ENCODE measurements around the gene UBAC2. TPM values are rescaled to one million over a fixed set of nuclear protein-coding genes. Genes with fewer than 3 reads are reported as not detected.

The UBAC2 gene
- total and polyA plus RNA-seq, 9 donors: 38.7 to 87.5 (median 48.0) TPM

DNA sequence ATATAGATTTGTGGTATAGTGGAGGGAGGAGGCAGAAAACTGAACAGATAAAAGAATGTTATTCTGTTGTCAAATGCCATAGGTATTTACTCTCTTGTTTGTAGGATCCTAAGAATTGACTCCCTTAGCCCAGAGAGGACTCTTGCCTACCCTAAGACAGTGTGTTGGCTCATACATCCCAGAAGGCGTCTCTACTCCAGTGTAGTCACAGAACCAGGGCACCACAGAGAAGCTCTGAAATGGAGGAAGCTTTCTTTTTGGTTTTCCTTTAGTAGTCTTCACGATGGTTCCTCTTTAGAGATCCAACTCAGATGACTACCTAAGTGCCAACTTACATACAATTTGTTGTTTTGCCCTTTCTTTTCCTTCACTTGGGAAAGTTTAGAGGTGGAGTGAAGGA, 92.5 kb downstream of the UBAC2 start:
- Histone ChIP-seq H3K27ac (no peak overlapping the region), H3K4me1 (ENCODE audit: insufficient read depth) (no peaks in the 10 kb centered on the region), H3K36me3 (no peaks in the 10 kb centered on the region), H3K27me3 (no peaks in the 10 kb centered on the region), H3K9me3 (no peaks in the 10 kb centered on the region), H3K4me3 (no peak overlapping the region)
- no peak for DNase-seq
- WGBS, 3 donors: 94 to 99% (median 98%) methylated on average over 2 of the region's 2 CpGs
- TF ChIP-seq CTCF (IDR thresholded peaks at IDR 0.05): no peak
- no peak for TF ChIP-seq EP300 (IDR thresholded peaks at IDR 0.05)
- no peak for TF ChIP-seq POLR2A (IDR thresholded peaks at IDR 0.05)
- intact Hi-C loops (cut with DNase I): no loop called here

DNA sequence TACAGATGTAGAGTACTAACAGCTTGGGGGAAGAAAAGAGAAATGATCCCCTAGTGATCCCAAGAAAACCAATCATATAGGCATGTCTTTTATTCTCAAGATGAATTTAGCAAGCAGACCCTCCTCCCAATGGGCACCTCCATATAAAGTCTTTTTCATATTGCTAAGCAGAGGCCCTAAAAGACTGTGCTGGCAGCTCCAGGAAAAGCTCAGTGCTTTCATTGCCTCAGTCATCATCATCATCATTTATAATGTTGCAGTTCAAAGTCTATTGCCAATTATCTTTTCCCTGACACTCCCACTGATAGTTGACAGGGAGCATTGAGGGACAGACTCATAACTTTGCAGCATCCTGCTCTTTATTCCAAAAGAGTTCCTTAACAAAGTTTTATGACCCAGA, 93.5 kb downstream of the UBAC2 start:
- Histone ChIP-seq H3K27me3 (no peaks in the 10 kb centered on the region), H3K9me3 (no peaks in the 10 kb centered on the region), H3K36me3 (no peaks in the 10 kb centered on the region), H3K4me3 (no peak overlapping the region), H3K27ac (no peak overlapping the region), H3K4me1 (ENCODE audit: insufficient read depth) (no peaks in the 10 kb centered on the region)
- intact Hi-C loops (cut with DNase I): no loop called here
- TF ChIP-seq EP300 (IDR thresholded peaks at IDR 0.05): no peak
- TF ChIP-seq CTCF (IDR thresholded peaks at IDR 0.05): no peak
- TF ChIP-seq POLR2A (IDR thresholded peaks at IDR 0.05): no peak
- DNase-seq: no peak

DNA sequence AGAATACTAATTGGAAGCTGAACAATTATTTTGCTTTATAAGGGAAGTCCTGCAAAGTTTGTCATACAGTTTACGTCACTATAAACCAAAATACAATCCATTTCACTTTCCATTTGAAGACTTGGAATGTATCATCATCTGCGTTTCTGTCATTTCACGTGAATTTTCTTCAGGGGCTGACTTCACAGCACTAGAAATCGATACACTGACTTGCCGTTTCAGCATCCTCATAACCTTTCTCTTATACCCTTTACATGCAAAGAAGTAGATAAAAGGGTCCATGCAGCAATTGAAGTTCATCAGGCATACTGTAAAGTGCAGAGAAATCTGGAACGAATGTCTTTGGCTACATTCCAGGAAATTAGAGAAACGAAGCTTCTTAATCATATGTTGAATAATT, 94.3 kb downstream of the UBAC2 start:
- TF ChIP-seq POLR2A (IDR thresholded peaks at IDR 0.05): no peak
- TF ChIP-seq CTCF (IDR thresholded peaks at IDR 0.05): no peak
- TF ChIP-seq EP300 (IDR thresholded peaks at IDR 0.05): no peak
- WGBS, 3 donors: 79 to 85% (median 83%) methylated on average over 7 of the region's 7 CpGs

DNA sequence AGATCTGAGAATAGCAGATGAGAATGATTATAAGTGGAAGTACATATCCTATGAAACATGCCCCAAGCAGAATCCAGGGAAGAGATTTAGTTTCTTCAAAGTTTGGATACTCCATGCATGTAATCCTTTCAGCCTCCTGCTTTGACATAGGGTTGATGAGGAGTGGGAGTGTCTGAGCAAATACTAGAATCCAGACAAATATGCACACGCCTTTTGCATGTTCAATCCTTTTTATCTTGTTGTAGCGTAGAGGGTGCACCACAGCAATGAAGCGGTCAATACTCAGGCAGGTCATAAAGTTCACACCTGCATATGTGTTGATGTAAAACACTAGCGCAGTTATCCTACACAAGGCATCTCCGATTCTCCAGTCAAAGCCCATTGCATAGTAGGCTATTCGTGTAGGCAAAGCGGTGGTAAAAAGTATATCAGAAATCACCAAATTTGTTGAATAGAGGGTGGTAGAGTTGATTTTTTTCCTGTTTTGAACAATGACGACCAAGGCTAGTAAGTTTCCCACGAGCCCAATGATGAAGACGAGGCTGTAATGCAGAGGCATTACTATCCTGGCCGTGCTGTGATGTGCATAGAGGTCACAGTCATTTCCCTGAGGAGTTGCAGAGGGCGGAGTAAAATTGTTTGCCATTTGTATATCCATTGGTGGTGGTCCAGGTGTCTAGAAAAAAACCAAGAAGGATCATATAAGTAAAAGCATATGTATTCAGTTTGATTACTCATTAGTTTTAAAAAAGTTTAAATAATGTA, 95.0 kb downstream of the UBAC2 start:
- no peaks in the 10 kb centered on the region for H3K4me1 ChIP-seq (ENCODE audit: insufficient read depth)
- WGBS, 3 donors: 94 to 96% (median 95%) methylated on average over 12 of the region's 12 CpGs
- no peak for TF ChIP-seq CTCF (IDR thresholded peaks at IDR 0.05)
- TF ChIP-seq EP300 (IDR thresholded peaks at IDR 0.05): no peak
- no peak for TF ChIP-seq POLR2A (IDR thresholded peaks at IDR 0.05)

More for the DNA sequence above, 94.3 kb downstream of the UBAC2 start:
- H3K4me3 ChIP-seq: no peak overlapping the region
- no peaks in the 10 kb centered on the region for H3K27me3 ChIP-seq
- no peak overlapping the region for H3K27ac ChIP-seq
- no peak for DNase-seq
- H3K36me3 ChIP-seq: no peaks in the 10 kb centered on the region
- H3K9me3 ChIP-seq: no peaks in the 10 kb centered on the region
- no peaks in the 10 kb centered on the region for H3K4me1 ChIP-seq (ENCODE audit: insufficient read depth)
- intact Hi-C loops (cut with DNase I): no loop called here

More for the DNA sequence above, 95.0 kb downstream of the UBAC2 start:
- intact Hi-C loops (cut with DNase I): no loop called here
- no peaks in the 10 kb centered on the region for H3K27me3 ChIP-seq
- no peaks in the 10 kb centered on the region for H3K9me3 ChIP-seq
- no peak for DNase-seq
- no peaks in the 10 kb centered on the region for H3K36me3 ChIP-seq
- no peak overlapping the region for H3K4me3 ChIP-seq
- no peak overlapping the region for H3K27ac ChIP-seq
